ENCODE measurements around the gene PKD2.
"Not testable (repeated sequence)": the region's sequence is repeated elsewhere in the genome, so short reads cannot be mapped to it uniquely, and the experiment has no call there.

PKD2 gene

DNA sequence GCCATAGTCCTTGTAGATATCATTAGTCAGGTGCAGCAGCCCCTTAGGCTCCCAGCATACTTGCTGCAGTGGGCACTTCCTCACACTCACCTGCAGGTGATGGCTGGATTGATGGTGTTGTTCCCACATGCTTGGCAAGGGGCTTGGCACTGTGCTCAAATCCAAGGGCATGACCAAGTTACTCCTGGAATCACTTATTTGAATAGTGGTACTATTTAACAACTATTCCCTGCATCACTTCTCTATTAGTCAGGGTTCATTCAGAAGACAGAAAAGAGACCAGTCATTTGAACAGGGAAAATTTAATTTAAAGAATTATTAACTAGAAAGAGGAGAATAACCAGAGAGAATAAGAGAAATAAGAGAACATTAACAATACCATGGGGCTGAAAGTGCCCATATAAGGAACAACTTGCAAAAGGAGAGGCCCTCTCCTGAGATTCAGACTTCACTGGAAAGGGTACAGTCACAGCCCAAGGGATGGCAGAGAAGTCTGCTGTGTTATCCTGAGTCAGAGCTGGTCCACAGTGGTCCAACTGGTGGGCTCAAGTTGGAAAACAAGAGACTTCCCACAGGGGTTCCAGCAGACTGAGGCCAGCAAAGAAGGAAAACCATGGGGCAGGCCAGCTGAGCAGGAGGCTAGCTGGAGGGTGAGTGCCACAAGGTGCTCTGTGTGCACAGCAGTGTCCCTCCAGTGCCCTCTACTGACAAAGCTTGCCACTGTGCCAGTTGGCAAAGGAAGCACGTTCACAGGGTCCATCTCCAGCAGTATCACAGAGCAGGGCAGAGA lies 22.1 kb upstream of the PKD2 start:
- no peak overlapping the region for H3K4me3 ChIP-seq (ENCODE audit: low read length)
- no peak for DNase-seq (ENCODE audit: low read depth, low spot score)

DNA sequence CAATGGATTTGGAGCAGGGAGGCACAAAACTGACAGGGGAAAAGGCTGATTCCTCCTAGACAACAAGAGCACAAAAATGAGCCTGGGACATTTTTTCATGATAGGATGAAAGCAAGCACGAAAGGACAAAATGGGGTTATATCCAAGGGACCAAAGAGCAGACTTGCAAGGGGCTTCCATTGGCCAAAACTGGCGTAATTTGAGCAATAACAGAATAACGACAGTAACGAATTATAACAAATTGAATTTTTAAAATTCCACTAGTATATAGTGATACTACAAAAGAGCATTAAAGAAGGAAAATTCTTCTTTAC lies 21.6 kb upstream of the PKD2 start:
- DNase-seq (ENCODE audit: low read depth, low spot score) = no peak
- H3K4me3 ChIP-seq (ENCODE audit: low read length) = no peak overlapping the region

DNA sequence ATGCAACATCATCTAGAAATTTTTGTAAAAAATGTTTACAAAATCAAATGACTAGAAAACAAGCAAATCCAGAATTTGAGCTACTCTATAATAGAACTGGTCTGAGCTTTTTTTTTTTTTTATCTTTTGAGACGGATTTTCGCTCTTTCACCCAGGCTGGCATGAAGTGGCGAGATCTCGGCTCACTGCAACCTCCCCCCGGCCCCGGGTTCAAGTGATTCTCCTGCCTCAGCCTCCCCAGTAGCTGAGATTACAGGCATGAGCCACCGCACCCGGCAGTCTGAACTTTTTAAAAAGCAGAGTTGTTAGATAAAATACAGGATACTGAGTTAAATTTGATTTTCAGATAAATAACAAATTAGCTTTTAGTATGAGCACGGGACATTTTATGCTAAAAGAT lies 20.9 kb upstream of the PKD2 start:
- no peak overlapping the region for H3K4me3 ChIP-seq (ENCODE audit: low read length)
- no peak for DNase-seq (ENCODE audit: low read depth, low spot score)

DNA sequence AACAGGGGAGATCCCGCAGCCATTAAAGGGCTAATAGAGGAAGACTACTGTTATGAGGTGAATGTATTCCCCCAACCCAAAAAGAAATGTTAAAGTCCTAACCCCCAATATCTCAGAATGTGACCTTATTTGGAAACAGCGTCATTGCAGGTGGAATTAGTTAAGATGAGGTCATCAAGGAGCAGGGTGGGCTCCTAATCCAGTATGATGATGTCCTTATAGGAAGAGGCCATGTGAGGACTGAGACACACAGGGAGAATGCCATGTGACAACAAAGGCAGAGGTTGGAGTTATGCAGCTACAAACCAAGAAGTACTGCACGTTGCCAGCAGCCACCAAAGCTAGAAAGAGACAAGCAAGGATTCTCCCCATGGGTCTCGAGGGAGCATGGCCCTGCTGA lies 17.7 kb upstream of the PKD2 start:
- no peak for DNase-seq (ENCODE audit: low read depth, low spot score)
- H3K4me3 ChIP-seq (ENCODE audit: low read length) = no peak overlapping the region

DNA sequence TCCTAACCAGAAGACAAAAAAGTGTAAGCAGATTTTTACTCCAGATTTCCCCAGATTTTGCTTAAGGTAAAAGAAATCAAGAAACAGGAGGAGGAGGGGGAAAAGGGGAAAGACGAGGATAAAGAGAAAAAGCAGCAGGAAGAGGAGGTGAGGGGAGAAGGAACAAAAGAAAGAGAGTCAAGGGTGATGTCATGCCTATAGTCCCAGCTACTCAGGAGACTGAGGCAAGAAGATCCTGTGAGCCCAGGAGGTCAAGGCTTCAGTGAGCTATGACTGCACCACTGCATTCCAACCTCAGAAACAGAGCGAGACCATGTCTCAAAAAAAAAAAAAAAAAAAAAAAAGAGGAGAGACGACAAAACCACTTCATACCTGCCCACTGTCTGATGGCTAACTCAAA lies 12.0 kb upstream of the PKD2 start:
- DNase-seq (ENCODE audit: low read depth, low spot score) = no peak
- no peak overlapping the region for H3K4me3 ChIP-seq (ENCODE audit: low read length)

DNA sequence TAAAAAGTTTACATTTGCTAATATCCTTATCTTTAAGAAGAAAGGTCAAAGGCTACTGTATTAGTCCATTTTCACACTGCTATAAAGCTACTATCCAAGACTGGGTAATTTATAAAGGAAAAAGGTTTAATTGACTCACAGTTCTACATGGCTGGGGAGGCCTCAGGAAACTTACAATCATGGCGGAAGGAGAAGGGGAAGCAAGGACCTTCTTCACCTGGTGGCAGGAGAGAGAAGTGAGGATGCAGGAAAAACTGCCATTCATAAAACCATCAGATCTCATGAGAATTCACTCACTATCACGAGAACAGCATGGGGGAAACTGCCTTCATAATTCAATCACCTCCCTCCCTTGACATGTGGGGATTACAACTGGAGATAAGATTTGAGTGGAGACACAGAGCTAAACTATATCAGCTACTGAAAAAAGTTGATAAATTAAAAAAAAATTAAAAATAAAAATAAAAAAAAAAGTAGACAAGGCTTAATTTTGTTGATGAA lies 8.2 kb upstream of the PKD2 start:
- H3K4me3 ChIP-seq (ENCODE audit: low read length); DNase-seq (ENCODE audit: low read depth, low spot score): not testable (repeated sequence)

DNA sequence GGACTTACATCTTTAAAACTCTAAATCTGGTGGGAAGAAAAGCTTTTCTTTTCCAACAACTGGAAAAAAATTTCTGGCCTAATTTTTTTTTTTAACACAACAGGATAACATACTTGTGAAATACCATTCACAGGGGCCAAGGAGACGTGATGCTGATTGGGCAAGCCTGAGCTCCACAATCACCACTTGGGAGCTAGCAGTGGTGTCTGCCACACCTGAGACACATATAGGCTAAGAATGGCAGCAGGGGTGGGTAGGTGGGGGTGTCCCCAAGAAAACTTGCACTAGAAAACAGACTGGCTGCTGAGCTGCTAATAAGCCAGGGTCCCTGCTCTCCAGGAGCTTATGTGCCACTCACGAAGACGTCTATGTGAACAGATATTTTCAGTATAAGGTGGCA lies 5.6 kb upstream of the PKD2 start:
- no peak for DNase-seq (ENCODE audit: low read depth, low spot score)
- H3K4me3 ChIP-seq (ENCODE audit: low read length) = no peak overlapping the region

DNA sequence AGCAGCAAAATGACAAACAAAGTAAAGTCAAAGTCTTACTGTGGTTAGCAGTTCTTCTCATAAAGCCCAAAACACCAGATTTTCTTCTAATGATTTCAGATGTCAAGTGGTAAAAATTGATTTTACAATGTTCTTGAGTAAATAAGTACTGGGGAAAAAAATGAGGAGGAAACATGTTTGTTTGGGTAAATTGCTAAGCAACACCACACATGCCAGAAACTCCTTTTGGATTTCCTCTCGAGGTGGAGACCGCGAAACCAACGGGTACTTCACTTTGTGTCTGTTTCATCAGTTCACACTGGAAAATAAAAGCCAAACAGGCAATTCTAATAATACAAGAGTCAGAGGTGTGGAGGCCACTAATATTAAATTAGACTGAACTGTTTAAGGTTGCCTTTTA lies 4.6 kb upstream of the PKD2 start:
- no peak overlapping the region for H3K4me3 ChIP-seq (ENCODE audit: low read length)
- no peak for DNase-seq (ENCODE audit: low read depth, low spot score)

DNA sequence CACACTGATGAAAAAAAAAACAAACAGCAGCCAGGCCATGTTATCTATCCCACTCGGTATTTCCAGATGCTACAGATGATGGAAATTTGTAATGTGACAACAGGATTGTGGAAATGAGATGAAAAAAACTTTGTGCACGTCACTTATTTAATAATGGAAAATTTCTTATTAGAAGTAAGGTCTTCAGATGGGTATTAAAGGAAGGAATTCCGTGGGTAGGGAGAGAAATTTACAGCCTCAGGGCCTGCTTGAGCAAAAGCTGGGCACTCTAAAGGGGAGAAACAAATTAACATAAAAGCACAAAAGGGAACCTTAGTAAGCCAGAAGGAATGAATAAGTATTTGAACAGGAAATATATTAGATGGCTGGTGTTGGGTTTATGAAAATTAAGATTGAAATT lies 4.2 kb upstream of the PKD2 start:
- H3K4me3 ChIP-seq (ENCODE audit: low read length) = no peak overlapping the region
- DNase-seq (ENCODE audit: low read depth, low spot score) = no peak

DNA sequence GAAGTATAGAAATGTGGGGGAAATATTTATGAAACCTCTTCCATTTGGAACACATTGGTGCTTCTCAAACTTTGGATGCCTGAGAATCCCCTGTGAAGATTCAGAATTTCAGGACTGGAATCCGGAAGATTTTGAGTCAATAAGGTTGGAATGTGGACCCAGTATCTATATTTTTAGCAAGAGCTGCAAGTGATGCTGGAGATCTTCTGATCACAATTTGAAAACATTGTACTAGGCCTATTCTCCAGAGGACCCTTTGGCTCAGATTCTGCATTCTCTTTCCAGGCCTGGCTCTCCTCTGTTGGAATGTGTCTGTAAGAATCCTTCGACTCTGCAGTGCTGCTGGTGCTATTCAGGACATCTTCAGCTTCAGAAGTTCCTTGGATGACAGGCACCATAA lies 2.4 kb upstream of the PKD2 start:
- DNase-seq (ENCODE audit: low read depth, low spot score) = no peak
- H3K4me3 ChIP-seq (ENCODE audit: low read length) = no peak overlapping the region

DNA sequence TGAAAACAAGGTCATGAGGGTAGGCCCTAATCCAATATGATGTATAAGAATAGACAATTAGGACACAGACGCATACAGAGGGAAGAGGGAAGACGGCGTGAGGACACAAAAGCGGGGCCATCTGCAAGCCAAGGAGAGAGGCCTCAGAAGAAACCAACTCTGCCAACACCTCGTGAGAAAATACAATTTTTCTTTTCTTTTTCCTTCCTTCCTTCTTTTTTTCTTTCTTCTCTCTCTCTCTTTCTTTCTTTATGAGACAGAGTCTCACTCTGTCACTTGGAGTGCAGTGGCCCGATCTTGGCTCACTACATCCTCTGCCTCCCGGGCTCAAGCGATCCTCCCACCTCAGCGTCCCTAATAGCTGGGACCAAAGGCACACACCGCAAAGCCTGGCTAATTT lies 1.5 kb upstream of the PKD2 start:
- no peak for DNase-seq (ENCODE audit: low read depth, low spot score)
- no peak overlapping the region for H3K4me3 ChIP-seq (ENCODE audit: low read length)

DNA sequence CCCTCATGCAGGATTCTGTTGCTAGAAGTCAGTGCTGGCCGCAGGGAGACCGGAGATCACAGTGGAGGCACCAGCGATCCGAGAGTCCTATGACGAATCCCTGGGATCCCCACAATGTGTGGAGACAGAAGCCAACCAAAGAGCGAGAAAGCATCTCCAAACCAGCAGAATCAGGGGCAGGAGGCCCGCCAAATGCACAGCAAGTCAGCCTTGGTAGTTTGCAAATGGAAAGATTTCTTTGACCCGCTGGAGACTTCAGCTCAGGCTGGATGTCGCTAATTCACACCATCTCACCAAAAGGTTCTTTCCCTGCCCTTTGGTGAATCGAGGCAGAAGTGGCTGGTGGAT lies 505 bp upstream of the PKD2 start:
- no peak for DNase-seq (ENCODE audit: low read depth, low spot score)

DNA sequence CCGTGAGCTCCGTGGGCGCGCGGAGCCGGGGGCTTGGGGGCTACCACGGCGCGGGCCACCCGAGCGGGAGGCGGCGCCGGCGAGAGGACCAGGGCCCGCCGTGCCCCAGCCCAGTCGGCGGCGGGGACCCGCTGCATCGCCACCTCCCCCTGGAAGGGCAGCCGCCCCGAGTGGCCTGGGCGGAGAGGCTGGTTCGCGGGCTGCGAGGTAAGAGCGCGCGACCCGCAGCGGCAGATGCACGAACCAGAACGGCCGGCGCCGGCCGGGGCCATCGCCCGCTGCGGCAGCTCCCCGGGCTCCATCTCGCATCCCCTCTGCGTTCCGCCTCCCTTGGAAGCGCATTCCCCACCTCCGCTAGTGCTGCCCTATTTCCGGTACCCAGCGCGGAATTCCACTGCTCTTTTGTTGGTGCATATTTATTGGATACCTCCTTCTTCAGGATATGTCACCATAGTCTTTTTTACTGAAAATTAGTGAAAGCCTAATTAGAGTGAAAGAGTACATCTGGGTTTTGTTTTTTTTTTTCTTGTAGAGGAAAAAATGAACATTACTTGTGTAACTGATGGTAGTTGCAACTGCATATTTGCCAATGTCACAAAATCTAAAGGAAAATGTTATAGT lies 797 bp downstream of the PKD2 start:
- no peak for DNase-seq (ENCODE audit: low read depth, low spot score)
- peak overlapping the region; percentile 67 for H3K4me3 ChIP-seq (ENCODE audit: low read length)

More for the DNA sequence above, 505 bp upstream of the PKD2 start:
- H3K4me3 ChIP-seq (ENCODE audit: low read length) = peak overlapping the region; percentile 27

DNA sequence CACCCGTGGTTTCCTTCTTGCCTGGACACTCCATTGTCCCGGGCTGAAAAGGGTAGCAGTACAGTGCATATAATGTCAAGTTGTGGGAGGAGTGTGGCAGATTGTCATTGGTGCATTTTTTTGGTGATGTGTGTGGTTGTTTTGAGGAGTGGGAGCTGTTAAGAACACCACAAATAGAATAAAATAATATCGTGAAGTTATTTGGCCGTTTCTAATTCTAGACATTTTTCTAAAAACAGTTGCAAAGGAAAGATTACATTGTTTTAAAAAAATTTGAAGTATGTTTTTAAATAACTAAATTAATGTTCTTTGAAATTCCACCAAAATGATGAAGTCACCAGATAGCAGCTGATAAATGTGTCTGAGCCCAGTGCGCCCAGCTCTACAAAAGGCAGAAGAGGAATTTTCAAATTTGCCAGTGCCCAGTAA lies 1.3 kb downstream of the PKD2 start:
- peak overlapping the region; percentile 67 for H3K4me3 ChIP-seq (ENCODE audit: low read length)
- no peak for DNase-seq (ENCODE audit: low read depth, low spot score)

DNA sequence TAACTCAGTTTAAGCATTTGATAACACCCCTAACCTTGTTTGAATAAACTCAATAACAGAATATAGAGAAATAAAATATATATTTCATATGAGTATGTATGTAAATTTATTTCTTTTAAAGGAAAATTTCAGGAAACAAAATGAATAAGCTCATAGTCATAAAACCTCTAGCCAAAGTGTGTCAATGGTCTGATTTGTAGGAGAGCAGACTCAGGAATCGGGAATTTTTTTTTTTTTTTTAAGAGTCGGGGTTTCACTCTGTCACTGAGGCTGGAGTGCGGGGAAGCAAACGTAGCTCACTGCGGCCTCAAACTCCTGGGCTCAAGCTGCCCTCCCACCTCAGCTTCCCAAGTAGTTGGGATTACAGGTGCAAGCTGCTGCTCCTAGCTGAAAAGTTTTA lies 2.4 kb downstream of the PKD2 start:
- DNase-seq (ENCODE audit: low read depth, low spot score) = no peak
- H3K4me3 ChIP-seq (ENCODE audit: low read length) = no peak overlapping the region

DNA sequence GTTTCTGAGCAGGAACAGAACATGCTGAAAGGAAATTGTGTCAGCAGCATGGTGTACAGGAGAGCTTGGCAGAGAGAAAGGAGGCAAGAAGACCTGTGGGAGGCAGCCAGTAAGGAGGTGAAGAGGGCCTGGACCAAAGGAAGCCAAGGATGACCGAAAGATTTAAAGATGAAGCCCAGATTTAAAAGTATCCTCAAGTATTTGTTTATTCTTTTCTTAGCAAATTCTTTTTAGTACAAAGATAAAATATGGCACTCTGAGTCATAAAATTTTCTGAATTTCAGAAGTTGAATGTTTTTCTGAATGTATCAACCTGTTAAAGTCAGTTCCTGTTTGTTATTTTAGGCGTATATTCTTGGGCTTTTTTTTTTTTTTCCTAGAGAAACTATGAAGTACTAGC lies 3.5 kb downstream of the PKD2 start:
- no peak for DNase-seq (ENCODE audit: low read depth, low spot score)
- H3K4me3 ChIP-seq (ENCODE audit: low read length) = no peak overlapping the region

DNA sequence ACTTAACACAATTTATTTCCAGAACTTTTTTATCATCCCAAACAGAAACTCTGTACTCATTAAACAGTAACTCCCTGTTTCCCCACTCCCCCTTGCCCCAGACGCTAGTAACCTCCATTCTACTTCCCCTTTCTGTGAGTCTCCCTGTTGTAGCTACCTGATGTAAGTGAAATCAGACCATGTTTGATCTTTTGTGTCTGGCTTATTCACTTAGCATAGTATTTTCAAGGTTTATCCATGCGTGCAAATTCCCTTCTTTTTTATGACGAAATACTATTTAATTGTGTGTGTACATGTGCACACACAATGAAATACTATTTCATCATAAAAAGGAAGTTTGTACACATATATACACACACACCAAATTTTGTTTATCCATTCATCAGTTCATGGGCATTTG lies 5.2 kb downstream of the PKD2 start:
- no peak for DNase-seq (ENCODE audit: low read depth, low spot score)
- no peak overlapping the region for H3K4me3 ChIP-seq (ENCODE audit: low read length)

DNA sequence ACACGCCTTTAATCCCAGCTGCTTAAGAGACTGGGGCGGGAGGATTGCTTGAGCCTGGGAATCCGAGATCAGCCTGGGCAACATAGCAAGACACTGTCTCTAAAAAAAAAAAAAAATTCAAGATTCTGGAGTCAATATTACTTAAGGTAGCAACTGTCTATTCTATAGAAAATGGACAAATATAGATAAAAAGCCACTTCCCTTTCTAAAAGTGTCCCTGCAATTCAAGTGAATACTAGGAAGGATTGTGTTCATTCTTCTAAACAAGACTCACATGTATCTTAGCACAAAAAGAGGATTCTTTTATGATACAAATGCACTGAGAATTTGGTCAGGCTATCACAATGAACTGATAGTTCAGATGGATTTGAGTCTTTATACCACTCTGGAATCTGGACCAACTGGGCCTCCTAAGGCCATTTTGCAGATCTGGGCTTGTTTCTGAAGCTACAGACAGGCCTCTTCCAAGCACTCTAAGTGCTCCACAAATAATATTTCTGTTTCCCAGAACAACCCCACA lies 7.0 kb downstream of the PKD2 start:
- H3K4me3 ChIP-seq (ENCODE audit: low read length) = no peak overlapping the region
- no peak for DNase-seq (ENCODE audit: low read depth, low spot score)

DNA sequence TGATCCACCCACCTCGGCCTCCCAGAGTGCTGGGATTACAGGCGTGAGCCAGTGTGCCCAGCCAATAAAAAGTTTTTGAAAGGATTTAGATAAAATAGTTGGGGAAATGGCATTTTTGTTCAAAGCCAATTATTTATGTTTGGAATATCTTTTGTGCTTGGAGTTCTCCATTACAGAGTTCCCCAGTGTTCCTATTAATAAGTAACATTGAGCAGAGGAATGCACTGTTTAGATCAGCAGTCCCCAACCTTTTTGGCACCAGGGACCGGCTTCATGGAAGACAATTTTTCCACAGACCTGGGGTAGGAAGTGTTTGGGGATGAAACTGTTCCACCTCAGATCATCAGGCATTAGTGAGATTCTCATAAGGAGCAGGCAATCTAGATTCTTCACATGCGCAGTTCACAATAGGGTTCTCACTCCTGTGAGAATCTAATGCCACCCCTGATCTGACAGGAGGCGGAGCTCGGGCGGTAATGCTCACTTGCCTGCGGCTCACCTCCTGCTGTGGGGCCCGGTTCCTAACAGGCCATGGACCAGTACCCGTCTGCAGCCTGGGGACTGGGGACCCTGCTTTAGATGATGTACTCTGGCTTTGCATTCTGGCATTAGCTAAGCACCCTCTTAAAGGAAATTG lies 8.3 kb downstream of the PKD2 start:
- no peak for DNase-seq (ENCODE audit: low read depth, low spot score)
- H3K4me3 ChIP-seq (ENCODE audit: low read length) = no peak overlapping the region

DNA sequence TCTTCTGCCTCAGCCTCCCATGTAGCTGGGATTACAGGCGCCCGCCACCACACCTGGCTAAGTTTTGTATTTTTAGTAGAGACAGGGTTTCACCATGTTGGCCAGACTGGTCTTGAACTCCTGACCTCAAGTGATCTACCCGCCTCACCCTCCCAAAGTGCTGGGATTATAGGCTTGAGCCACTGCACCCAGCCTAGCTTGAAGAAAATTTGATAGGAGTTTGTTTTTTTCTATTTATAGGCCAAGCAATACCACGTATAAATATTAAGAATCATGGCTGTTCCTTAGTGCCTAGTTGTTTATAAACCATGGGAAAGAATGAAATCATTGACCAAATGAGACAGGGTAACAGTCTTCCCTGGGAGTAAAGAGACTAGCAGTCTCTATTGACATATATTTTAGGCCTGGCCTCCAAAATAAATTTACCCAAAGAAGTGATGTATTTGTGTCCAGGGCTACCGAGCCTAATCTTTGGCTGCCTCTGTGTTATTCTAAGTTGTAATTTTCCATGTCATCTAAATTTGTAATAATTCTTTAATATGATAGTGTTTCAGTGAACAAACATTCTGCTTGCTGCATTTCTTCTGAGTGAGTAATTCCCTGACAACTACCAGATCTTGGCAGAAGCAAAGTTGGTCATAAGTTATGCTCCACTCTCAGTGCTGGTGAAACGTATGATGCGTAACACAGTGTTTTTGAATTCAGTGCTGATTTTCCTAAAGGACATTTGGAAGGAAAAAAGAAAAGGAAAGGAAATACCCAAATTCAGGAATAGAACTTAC lies 10.3 kb downstream of the PKD2 start:
- no peak for DNase-seq (ENCODE audit: low read depth, low spot score)
- H3K4me3 ChIP-seq (ENCODE audit: low read length) = no peak overlapping the region

Data from Jurkat, Clone E6-1 (cell line).